ENCODE data around the gene NHERF2.
"Not testable (repeated sequence)": the region's sequence is repeated elsewhere in the genome, so short reads cannot be mapped to it uniquely, and the experiment has no call there.

Gene NHERF2

GRCh38 chr16:2008009-2008526, 18.6 kb upstream of the NHERF2 start:
- no peak for DNase-seq

- no peak for DNase-seq
Observed at GRCh38 chr16:2008631-2009163, 18.0 kb upstream of the NHERF2 start.

- DNase-seq, result no peak
Observed at GRCh38 chr16:2009164-2009711, 17.5 kb upstream of the NHERF2 start.

- DNase-seq, result peak; percentile 81
Observed at GRCh38 chr16:2009791-2010510, 16.8 kb upstream of the NHERF2 start, which contains the start of gene ZNF598. ZNF598 (minus strand) TSS chr16:2009821.

- not testable (repeated sequence) for DNase-seq
Observed at GRCh38 chr16:2011726-2012125, 15.0 kb upstream of the NHERF2 start.

- no peak for DNase-seq
Observed at GRCh38 chr16:2013527-2013926, 13.2 kb upstream of the NHERF2 start.

GRCh38 chr16:2015117-2015946, 11.4 kb upstream of the NHERF2 start:
- DNase-seq, result no peak

GRCh38 chr16:2015947-2016208, 10.8 kb upstream of the NHERF2 start:
- DNase-seq, result no peak

- no peak for DNase-seq
Observed at GRCh38 chr16:2016407-2016922, 10.2 kb upstream of the NHERF2 start.

GRCh38 chr16:2019518-2019920, 7.2 kb upstream of the NHERF2 start, which contains the start of gene NPW:
NPW (plus strand) TSS chr16:2019785.
- peak; percentile 35 for DNase-seq

- no peak for DNase-seq
Observed at GRCh38 chr16:2019921-2020831, 6.5 kb upstream of the NHERF2 start.

- no peak for DNase-seq
Observed at GRCh38 chr16:2022723-2023091, 4.0 kb upstream of the NHERF2 start.

GRCh38 chr16:2023092-2024031, 3.3 kb upstream of the NHERF2 start:
- DNase-seq, result peak; percentile 79

- DNase-seq, result no peak
Observed at GRCh38 chr16:2024032-2024420, 2.7 kb upstream of the NHERF2 start.

GRCh38 chr16:2025251-2025650, 1.5 kb upstream of the NHERF2 start:
- no peak for DNase-seq

- no peak for DNase-seq
Observed at GRCh38 chr16:2025878-2026460, 733 bp upstream of the NHERF2 start.

GRCh38 chr16:2027024-2028010, 615 bp downstream of the NHERF2 start:
- DNase-seq, result no peak

GRCh38 chr16:2028146-2028545, 1.4 kb downstream of the NHERF2 start:
- DNase-seq, result no peak

- DNase-seq, result no peak
Observed at GRCh38 chr16:2028620-2029220, 2.0 kb downstream of the NHERF2 start.
